Activated CD4-positive, CD25-positive, alpha-beta regulatory T cell treated with anti-CD3 and anti-CD28 coated beads, Interleukin-2, amount 50 U/mL, for 72 hours (primary cell): ENCODE results near the gene VDAC1.

Source experiments
- DNase-seq: peaks from one replicate; pipeline ENCODE4 v3.0.0; 2021

Gene VDAC1

GRCh38 chr5:133924221-133924920 is 80.4 kb downstream of the VDAC1 start:
- no peak for DNase-seq

GRCh38 chr5:133921979-133922378 is 82.8 kb downstream of the VDAC1 start:
- DNase-seq: no peak
